OCI-LY3 (cell line): ENCODE measurements around the gene NDUFS6.

Experiments
- H2AFZ ChIP-seq: fragments of 200-600, 300-600 bp; shearing (Covaris generic); 2 replicates; pipeline ENCODE4 v1.6.0; 2014; ENCODE audit warnings: antibody characterized with exemption, low read depth, low read length
- H3K27ac ChIP-seq: fragments of 200-600, 300-600 bp; sonication (generic); 2 replicates; pipeline ENCODE4 v1.5.1; 2014; ENCODE audit warnings: mild to moderate bottlenecking, low read length, moderate library complexity, mixed read lengths
- H3K27me3 ChIP-seq: fragments of 200-600, 300-600 bp; sonication (generic); 2 replicates; pipeline ENCODE4 v1.6.1; 2014; ENCODE audit warnings: low read depth, low read length, mixed read lengths
- H3K36me3 ChIP-seq: fragments of 200-600, 300-600 bp; sonication (generic); replicated peaks from 2 replicates; pipeline ENCODE3; 2014; ENCODE audit warnings: low read depth, low read length, mixed read lengths
- H3K4me1 ChIP-seq: fragments of 300-600, 200-600 bp; sonication (generic); 2 replicates; pipeline ENCODE4 v1.6.1; 2014; ENCODE audit warnings: low read length, mixed read lengths
- H3K4me2 ChIP-seq: fragments of 200-600, 300-600 bp; sonication (generic); 2 replicates; pipeline ENCODE4 v1.6.1; 2014; ENCODE audit warnings: low read length, mixed read lengths
- H3K4me3 ChIP-seq: fragments of 300-600, 200-600 bp; sonication (generic); 2 replicates; pipeline ENCODE4 v1.5.1; 2014; ENCODE audit warnings: antibody characterized with exemption, mild to moderate bottlenecking, low read length, moderate library complexity
- H3K79me2 ChIP-seq: fragments of 300-600, 200-600 bp; shearing (Covaris generic); 2 replicates; pipeline ENCODE4 v1.6.1; 2014; ENCODE audit warnings: mild to moderate bottlenecking, low read length, mixed read lengths
- H3K9ac ChIP-seq: fragments of 300-600, 200-600 bp; shearing (Covaris generic); 2 replicates; pipeline ENCODE4 v1.6.0; 2014; ENCODE audit warnings: mild to moderate bottlenecking, low read length, moderate library complexity
- H3K9me3 ChIP-seq: fragments of 200-600, 300-600 bp; shearing (Covaris generic); 2 replicates; pipeline ENCODE4 v1.6.1; 2014; ENCODE audit warnings: low read length, mixed read lengths; ENCODE audit not compliant: insufficient read depth
- H4K20me1 ChIP-seq: fragments of 200-600, 300-600 bp; sonication (generic); 2 replicates; pipeline ENCODE4 v1.6.1; 2016; ENCODE audit warnings: low read length, mixed read lengths; ENCODE audit not compliant: insufficient read depth
- EZH2phosphoT487 ChIP-seq: fragments of 200-600 bp; shearing (Covaris generic); IDR thresholded peaks from 2 replicates; pipeline ENCODE4 v1.6.1; 2018; ENCODE audit warnings: antibody characterized with exemption, mixed run types, low read depth
- TF ChIP-seq, protein P1 (sequence below): fragments of 200-600, 300-600 bp; sonication (generic); IDR thresholded peaks from 2 replicates; pipeline ENCODE4 v1.5.1; 2014; ENCODE audit warnings: antibody characterized with exemption, low read length, low read depth

NDUFS6 gene

GRCh38 chr5:1799110-1799601 lies 2.1 kb upstream of the NDUFS6 start:
- no peak overlapping the region for H2AFZ ChIP-seq
- H3K79me2 ChIP-seq: peaks cover 63% of the 10 kb centered on the region

DNA sequence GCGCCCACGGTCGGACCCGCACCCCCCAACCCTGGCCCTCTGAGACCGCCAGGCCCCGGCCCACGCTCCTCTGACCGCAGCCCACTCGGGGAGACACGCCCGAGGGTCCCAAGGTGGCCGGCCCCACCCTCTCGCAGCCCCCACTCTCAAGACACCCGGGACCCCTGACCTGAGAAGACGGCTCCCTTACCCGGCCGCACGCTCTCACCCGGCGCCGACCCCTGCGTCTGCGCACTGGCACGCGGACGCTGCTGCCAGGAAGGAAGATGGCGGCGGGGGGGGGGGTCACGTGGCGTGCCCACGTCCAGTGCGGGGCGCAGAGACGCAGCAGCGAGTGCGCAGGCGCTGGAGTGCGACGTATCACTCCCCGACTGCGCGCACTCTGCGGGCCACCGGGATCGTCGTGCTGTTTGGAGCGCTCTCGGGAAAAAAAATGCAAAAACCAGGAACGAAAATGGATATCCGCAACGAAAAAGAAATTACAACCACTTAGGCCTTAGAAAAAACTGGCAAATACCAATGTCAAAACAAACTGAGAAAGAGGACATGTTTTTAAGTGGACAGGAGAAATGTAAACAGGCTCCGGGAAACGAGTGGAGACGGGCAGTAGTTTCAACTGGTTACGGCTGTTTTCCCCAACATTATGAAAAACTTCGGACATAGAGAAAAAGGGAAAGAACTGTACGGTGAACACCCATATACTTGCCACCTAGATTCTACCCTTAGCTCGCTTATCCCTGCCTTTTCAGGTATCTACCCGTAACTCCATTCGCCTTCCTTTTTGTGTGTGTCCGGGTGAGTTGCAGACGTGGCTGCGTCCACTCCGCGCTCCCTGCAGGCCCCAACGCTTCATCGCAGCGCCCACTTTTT lies 1.4 kb upstream of the NDUFS6 start, which contains the start of gene MRPL36:
Gene MRPL36, minus strand, starts transcription at position 236 of the 870 bp plus-strand sequence. CDS start 902 bp downstream, outside the sequence.
- Histone ChIP-seq H3K79me2 (peaks cover 70% of the 10 kb centered on the region), H3K4me3 (peak within 1 kb of the TSS; percentile 97), H3K9me3 (no peaks in the 10 kb centered on the region), H3K27me3 (no peaks in the 10 kb centered on the region), H2AFZ (no peak within 1 kb of the TSS), H3K36me3 (peaks cover 20% of the 10 kb centered on the region), H3K4me2 (peak within 1 kb of the TSS; percentile 92), H3K9ac (peak within 1 kb of the TSS; percentile 75), H4K20me1 (no peaks in the 10 kb centered on the region), H3K4me1 (peaks cover 7% of the 10 kb centered on the region; the same call in 1 of the 2 replicates), H3K27ac (peak within 1 kb of the TSS; percentile 74)
- TF ChIP-seq, protein P1, sequence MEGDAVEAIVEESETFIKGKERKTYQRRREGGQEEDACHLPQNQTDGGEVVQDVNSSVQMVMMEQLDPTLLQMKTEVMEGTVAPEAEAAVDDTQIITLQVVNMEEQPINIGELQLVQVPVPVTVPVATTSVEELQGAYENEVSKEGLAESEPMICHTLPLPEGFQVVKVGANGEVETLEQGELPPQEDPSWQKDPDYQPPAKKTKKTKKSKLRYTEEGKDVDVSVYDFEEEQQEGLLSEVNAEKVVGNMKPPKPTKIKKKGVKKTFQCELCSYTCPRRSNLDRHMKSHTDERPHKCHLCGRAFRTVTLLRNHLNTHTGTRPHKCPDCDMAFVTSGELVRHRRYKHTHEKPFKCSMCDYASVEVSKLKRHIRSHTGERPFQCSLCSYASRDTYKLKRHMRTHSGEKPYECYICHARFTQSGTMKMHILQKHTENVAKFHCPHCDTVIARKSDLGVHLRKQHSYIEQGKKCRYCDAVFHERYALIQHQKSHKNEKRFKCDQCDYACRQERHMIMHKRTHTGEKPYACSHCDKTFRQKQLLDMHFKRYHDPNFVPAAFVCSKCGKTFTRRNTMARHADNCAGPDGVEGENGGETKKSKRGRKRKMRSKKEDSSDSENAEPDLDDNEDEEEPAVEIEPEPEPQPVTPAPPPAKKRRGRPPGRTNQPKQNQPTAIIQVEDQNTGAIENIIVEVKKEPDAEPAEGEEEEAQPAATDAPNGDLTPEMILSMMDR: no peak
- TF ChIP-seq EZH2phosphoT487: no peak

More at GRCh38 chr5:1799110-1799601, 2.1 kb upstream of the NDUFS6 start:
- Histone ChIP-seq H3K4me3 (peak overlapping the region; percentile 97), H4K20me1 (no peaks in the 10 kb centered on the region), H3K27me3 (no peaks in the 10 kb centered on the region), H3K9ac (peak overlapping the region; percentile 73), H3K9me3 (no peaks in the 10 kb centered on the region), H3K4me2 (peak overlapping the region; percentile 88), H3K4me1 (peaks cover 7% of the 10 kb centered on the region; the same call in 1 of the 2 replicates), H3K27ac (peak overlapping the region; percentile 45), H3K36me3 (peaks cover 20% of the 10 kb centered on the region)
- TF ChIP-seq, protein P1: no peak
- no peak for TF ChIP-seq EZH2phosphoT487

GRCh38 chr5:1800472-1801221 lies 560 bp upstream of the NDUFS6 start:
- Histone ChIP-seq H4K20me1 (no peaks in the 10 kb centered on the region), H3K4me3 (peak overlapping the region; percentile 97), H3K27me3 (no peaks in the 10 kb centered on the region), H3K4me2 (peak overlapping the region; percentile 92), H2AFZ (peak overlapping the region; percentile 76), H3K27ac (peak overlapping the region; percentile 74), H3K9me3 (no peaks in the 10 kb centered on the region), H3K4me1 (peaks cover 7% of the 10 kb centered on the region; the same call in 1 of the 2 replicates), H3K9ac (peak overlapping the region; percentile 75), H3K79me2 (peaks cover 74% of the 10 kb centered on the region), H3K36me3 (peaks cover 20% of the 10 kb centered on the region)
- TF ChIP-seq, protein P1: no peak
- TF ChIP-seq EZH2phosphoT487: no peak
